Lower leg skin (tissue), 3 donors: ENCODE results near the gene TOP1.

Experiments
- CTCF ChIP-seq, 3 donors: fragments of 450-650 bp; IDR thresholded peaks; one replicate each; pipeline ENCODE4 v1.5.1; 2016; ENCODE audit warnings: antibody characterized with exemption in 3 of 3, mild to moderate bottlenecking in 3 of 3, moderate library complexity in 2 of 3
- POLR2A ChIP-seq, 2 donors: fragments of 450-650 bp; IDR thresholded peaks; one replicate each; pipeline ENCODE4 v1.6.1; 2016 to 2017; ENCODE audit warnings: antibody characterized with exemption in 2 of 2, mild to moderate bottlenecking in 1 of 2, moderate library complexity in 1 of 2

GRCh38 chr20:40984496-40984895 is 44.1 kb upstream of the TOP1 start:
- TF ChIP-seq CTCF (IDR thresholded peaks at IDR 0.05) (no peak), POLR2A (IDR thresholded peaks at IDR 0.05) (no peak)
